D721Med (cell line): Measurements from ENCODE around the gene SVEP1.

Source experiments
- DNase-seq: peaks from one replicate; pipeline ENCODE4 v3.0.0; 2011; ENCODE audit warnings: low spot score; ENCODE audit not compliant: insufficient read length
- FAIRE-seq: peaks from 2 replicates; lab custom pipeline; 2011; peaks lifted over from hg19 to GRCh38; lab: Jason Lieb, UNC
- TF ChIP-seq, protein P1 (sequence below): IDR thresholded peaks from 2 replicates; pipeline ENCODE4 v1.5.1; 2012; ENCODE audit warnings: mild to moderate bottlenecking, control low read depth; ENCODE audit not compliant: insufficient read depth; ENCODE audit errors: missing control alignments

The SVEP1 gene

DNA sequence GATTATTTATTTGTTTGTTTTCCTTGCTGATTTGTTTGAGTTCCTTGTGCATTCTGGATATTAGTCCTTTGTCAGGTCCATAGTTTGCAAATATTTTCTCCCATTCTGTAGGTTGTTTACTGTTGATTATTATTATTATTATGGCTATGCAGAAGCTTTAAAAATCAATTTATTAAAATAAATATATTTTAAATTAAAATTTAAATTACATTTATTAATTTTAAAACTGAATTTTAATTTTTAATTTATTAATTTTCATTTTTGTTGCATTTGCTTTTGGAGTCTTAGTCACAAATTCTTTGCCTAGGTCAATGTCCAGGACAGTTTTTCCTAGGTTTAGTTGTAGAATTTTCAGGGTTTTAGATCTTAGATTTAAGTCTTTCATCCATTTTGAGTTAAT, 50.9 kb downstream of the SVEP1 start:
- DNase-seq (no peak), FAIRE-seq (no peak)
- TF ChIP-seq, protein P1, sequence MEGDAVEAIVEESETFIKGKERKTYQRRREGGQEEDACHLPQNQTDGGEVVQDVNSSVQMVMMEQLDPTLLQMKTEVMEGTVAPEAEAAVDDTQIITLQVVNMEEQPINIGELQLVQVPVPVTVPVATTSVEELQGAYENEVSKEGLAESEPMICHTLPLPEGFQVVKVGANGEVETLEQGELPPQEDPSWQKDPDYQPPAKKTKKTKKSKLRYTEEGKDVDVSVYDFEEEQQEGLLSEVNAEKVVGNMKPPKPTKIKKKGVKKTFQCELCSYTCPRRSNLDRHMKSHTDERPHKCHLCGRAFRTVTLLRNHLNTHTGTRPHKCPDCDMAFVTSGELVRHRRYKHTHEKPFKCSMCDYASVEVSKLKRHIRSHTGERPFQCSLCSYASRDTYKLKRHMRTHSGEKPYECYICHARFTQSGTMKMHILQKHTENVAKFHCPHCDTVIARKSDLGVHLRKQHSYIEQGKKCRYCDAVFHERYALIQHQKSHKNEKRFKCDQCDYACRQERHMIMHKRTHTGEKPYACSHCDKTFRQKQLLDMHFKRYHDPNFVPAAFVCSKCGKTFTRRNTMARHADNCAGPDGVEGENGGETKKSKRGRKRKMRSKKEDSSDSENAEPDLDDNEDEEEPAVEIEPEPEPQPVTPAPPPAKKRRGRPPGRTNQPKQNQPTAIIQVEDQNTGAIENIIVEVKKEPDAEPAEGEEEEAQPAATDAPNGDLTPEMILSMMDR: no peak

DNA sequence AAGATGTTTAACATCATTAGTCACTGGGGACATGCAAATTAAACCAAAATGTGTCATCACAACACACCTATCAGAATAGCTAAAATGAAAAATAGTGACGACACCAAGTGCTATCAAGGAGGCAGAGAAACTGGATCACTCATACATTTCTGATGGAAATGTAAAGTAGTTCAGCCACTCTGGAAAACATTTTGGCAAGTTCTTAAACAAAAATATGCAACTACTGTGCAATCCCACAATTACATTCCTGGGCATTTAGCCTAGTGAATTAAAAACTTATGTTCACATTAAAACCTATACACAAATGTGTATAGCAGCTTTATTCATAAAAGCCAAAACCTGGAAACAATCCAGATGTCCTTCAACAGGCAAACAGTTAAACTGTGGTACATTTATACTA, 53.1 kb downstream of the SVEP1 start:
- FAIRE-seq (no peak), DNase-seq (no peak)
- TF ChIP-seq, protein P1: no peak

- TF ChIP-seq, protein P1: no peak
- no peak for DNase-seq
- no peak for FAIRE-seq
Observed at GRCh38 chr9:110521206-110521605, 58.3 kb downstream of the SVEP1 start.

GRCh38 chr9:110520120-110520701, 59.3 kb downstream of the SVEP1 start:
- TF ChIP-seq, protein P1: no peak
- FAIRE-seq (no peak), DNase-seq (no peak)

GRCh38 chr9:110517483-110517882, 62.1 kb downstream of the SVEP1 start:
- DNase-seq: no peak
- FAIRE-seq: no peak
- TF ChIP-seq, protein P1: no peak

DNA sequence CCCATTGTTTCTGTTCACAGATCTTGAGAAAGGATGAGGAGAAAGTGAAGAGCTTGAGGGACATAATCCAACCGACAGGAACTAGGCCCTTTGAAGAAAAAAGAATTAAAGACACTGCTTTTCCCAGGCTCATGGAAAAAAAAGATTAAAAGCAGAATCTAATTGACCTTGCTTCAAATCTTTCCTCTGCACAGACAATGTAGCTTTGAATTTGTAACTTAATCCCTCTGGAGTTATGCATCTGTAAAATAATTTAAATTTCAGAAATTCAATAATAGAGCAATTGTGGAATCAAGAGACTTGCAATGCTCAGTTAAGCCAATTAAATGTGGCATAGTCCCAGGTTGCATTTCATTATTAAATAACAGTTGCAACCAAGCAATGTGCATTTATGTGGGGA, 64.6 kb downstream of the SVEP1 start:
- FAIRE-seq: no peak
- TF ChIP-seq, protein P1: no peak
- no peak for DNase-seq

DNA sequence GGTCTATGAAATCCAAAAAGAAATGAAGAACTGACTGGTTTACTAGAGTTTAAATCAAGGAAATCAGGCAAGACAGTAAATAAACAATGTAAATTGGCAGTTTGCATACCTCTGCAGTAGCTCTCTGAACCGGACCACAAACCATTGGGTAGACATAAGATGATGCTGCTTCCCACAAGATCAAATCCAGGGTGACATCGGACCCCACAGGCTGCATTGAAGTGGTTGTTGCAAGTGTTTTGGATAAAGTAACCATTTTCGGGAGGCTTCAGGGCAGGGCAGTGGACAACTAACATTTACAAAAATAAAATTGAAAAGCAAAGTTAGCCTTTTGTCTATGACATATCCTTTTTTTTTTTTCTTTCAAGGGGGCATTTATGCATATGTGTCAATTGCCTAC, 66.7 kb downstream of the SVEP1 start:
- no peak for FAIRE-seq
- TF ChIP-seq, protein P1: no peak
- no peak for DNase-seq
